HepG2 (cell line): ENCODE results near the gene CDKL2. TPM values are rescaled to one million over a fixed set of nuclear protein-coding genes. Genes with fewer than 3 reads are reported as not detected.

Experiments used
- ATAC-seq: fragments of 200-7000 bp; cut with Tn5 transposase; 3 replicates; pipeline ENCODE4 v1.9.1; 2020; ENCODE audit warnings: mild to moderate bottlenecking, moderate library complexity
- BruUV-seq: library from RNA; stranded (reverse); fragments of 400-500 nt; replicated peaks from 2 replicates; lab custom pipeline; 2021; lab: Mats Ljungman, UMichigan
- CTCF ChIA-PET: fragments of 300-600 bp; formaldehyde crosslinking; extraction: SDS; loops from one replicate; lab custom pipeline; 2021; ENCODE audit warnings: low total read pairs, inconsistent platforms, low intra/inter-chr PET ratio; lab: Yijun Ruan, JAX
- POLR2A ChIA-PET: fragments of 350-600 bp; sonication (Branson Sonifier 250); formaldehyde crosslinking; loops from one replicate; lab custom pipeline; 2020; ENCODE audit warnings: antibody characterized with exemption, inconsistent platforms; lab: Yijun Ruan, JAX
- DNase-seq: peaks from one replicate; pipeline ENCODE4 v3.0.0-alpha.2; 2015; ENCODE audit warnings: low spot score
- FAIRE-seq: peaks from 3 replicates; lab custom pipeline; 2011; peaks lifted over from hg19 to GRCh38; lab: Jason Lieb, UNC
- H2AFZ ChIP-seq: one replicate; pipeline ENCODE4 v1.6.1; 2011; ENCODE audit warnings: low read length, inconsistent platforms
- H3K27ac ChIP-seq: fragments of 300-600 bp; 3 replicates; pipeline ENCODE4 v1.8.0; 2011; ENCODE audit warnings: mixed run types, mild to moderate bottlenecking, mixed read lengths, low read length, inconsistent platforms; ENCODE audit not compliant: insufficient read depth; ENCODE audit errors: extremely low read length
- H3K27me3 ChIP-seq, 2 experiments: fragments of 200-600 bp in 1 of 2; 2 replicates in 1 of 2; 3 replicates in 1 of 2; pipeline versions ENCODE4 v1.6.0 to v1.8.0; 2011; ENCODE audit warnings: low read length in 2 of 2, mild to moderate bottlenecking in 2 of 2, moderate library complexity in 2 of 2, inconsistent platforms in 1 of 2; ENCODE audit not compliant: insufficient read depth in 2 of 2, control insufficient read depth in 1 of 2
- H3K36me3 ChIP-seq, 2 experiments: fragments of 200-600 bp in 1 of 2; replicated peaks in 1 of 2; 2 replicates in 1 of 2; 3 replicates in 1 of 2; pipeline versions ENCODE4 v1.5.1 to v1.8.0; 2011; ENCODE audit warnings: low read length in 2 of 2, inconsistent platforms in 1 of 2; ENCODE audit not compliant: insufficient read depth in 2 of 2, control insufficient read depth in 1 of 2
- H3K4me1 ChIP-seq: 2 replicates; pipeline ENCODE4 v1.5.1; 2012; ENCODE audit warnings: low read length, inconsistent platforms; ENCODE audit not compliant: insufficient read depth
- H3K4me2 ChIP-seq: 2 replicates; pipeline ENCODE4 v1.6.0; 2011; ENCODE audit warnings: low read depth, low read length, inconsistent platforms
- H3K4me3 ChIP-seq, 3 experiments: fragments of 200-600 bp in 1 of 3; sonication (generic), shearing (Covaris generic) in 1 of 3; replicated peaks in 1 of 3; 2 replicates each; pipeline ENCODE4 v1.5.1; 2011 to 2016; ENCODE audit warnings: low read length in 3 of 3, inconsistent platforms in 2 of 3, low read depth in 2 of 3, mild to moderate bottlenecking in 2 of 3, control low read depth in 1 of 3, mixed read lengths in 1 of 3; ENCODE audit not compliant: insufficient read depth in 1 of 3
- H3K79me2 ChIP-seq: one replicate; pipeline ENCODE4 v1.6.1; 2011; ENCODE audit warnings: low read length, inconsistent platforms; ENCODE audit not compliant: insufficient read depth
- H3K9ac ChIP-seq: 2 replicates; pipeline ENCODE4 v1.6.0; 2011; ENCODE audit warnings: mild to moderate bottlenecking, low read depth, low read length, inconsistent platforms; ENCODE audit not compliant: insufficient read depth
- H3K9me3 ChIP-seq: 2 replicates; pipeline ENCODE4 v1.5.1; 2012; ENCODE audit warnings: mild to moderate bottlenecking, low read length
- H4K20me1 ChIP-seq: 2 replicates; pipeline ENCODE4 v1.6.0; 2011; ENCODE audit warnings: inconsistent platforms, mild to moderate bottlenecking, low read length, moderate library complexity; ENCODE audit not compliant: insufficient read depth
- BATF2 ChIP-seq: sonication (generic); formaldehyde crosslinking; IDR thresholded peaks from 2 replicates; pipeline ENCODE4 v1.8.0; 2022; ENCODE audit warnings: mild to moderate bottlenecking, missing genetic modification reagents, moderate library complexity
- CBX2 ChIP-seq, 2 experiments: fragments of 200-600 bp in 1 of 2; sonication (generic); formaldehyde crosslinking in 1 of 2; IDR thresholded peaks; 2 replicates each; pipeline versions ENCODE4 v1.7.0 to v1.8.1; 2018 to 2022; ENCODE audit warnings: low read depth in 2 of 2, low read length in 1 of 2, mild to moderate bottlenecking in 1 of 2, missing genetic modification reagents in 1 of 2
- CENPX ChIP-seq: sonication (generic); formaldehyde crosslinking; IDR thresholded peaks from 2 replicates; pipeline ENCODE4 v1.9.0; 2021; ENCODE audit warnings: mild to moderate bottlenecking, missing genetic modification reagents, moderate library complexity
- NFE2L1 ChIP-seq: sonication (generic); formaldehyde crosslinking; IDR thresholded peaks from 2 replicates; pipeline ENCODE4 v1.4.0; 2020; ENCODE audit warnings: missing genetic modification reagents, mild to moderate bottlenecking, borderline replicate concordance
- NFKB2 ChIP-seq: sonication (generic); formaldehyde crosslinking; IDR thresholded peaks from 2 replicates; pipeline ENCODE4 v1.4.0; 2020; ENCODE audit warnings: missing genetic modification reagents, borderline replicate concordance
- PAF1 ChIP-seq: IDR thresholded peaks from 2 replicates; pipeline ENCODE4 v1.6.1; 2016; ENCODE audit warnings: missing genetic modification reagents, missing compliant biosample characterization
- SMAD9 ChIP-seq: sonication (generic); formaldehyde crosslinking; IDR thresholded peaks from 2 replicates; pipeline ENCODE4 v1.5.1; 2020; ENCODE audit warnings: mild to moderate bottlenecking, missing genetic modification reagents
- ZBTB3 ChIP-seq: sonication (generic); formaldehyde crosslinking; IDR thresholded peaks from 2 replicates; pipeline ENCODE4 v1.4.0; 2020; ENCODE audit warnings: low read depth, mild to moderate bottlenecking, moderate library complexity, missing genetic modification reagents, borderline replicate concordance
- ZBTB34 ChIP-seq: sonication (generic); formaldehyde crosslinking; IDR thresholded peaks from 2 replicates; pipeline ENCODE4 v1.8.0; 2022; ENCODE audit warnings: mild to moderate bottlenecking, missing genetic modification reagents
- ZMYM2 ChIP-seq: sonication (generic); formaldehyde crosslinking; IDR thresholded peaks from 2 replicates; pipeline ENCODE4 v1.8.0; 2022; ENCODE audit warnings: mild to moderate bottlenecking, missing genetic modification reagents
- ZNF260 ChIP-seq: sonication (generic); formaldehyde crosslinking; IDR thresholded peaks from 2 replicates; pipeline ENCODE4 v1.4.0; 2020; ENCODE audit warnings: missing genetic modification reagents, low read depth, mild to moderate bottlenecking, borderline replicate concordance
- ZNF30 ChIP-seq: sonication (generic); formaldehyde crosslinking; IDR thresholded peaks from 2 replicates; pipeline ENCODE4 v1.5.0; 2020; ENCODE audit warnings: mild to moderate bottlenecking, missing genetic modification reagents
- ZNF460 ChIP-seq: sonication (generic); formaldehyde crosslinking; IDR thresholded peaks from 2 replicates; pipeline ENCODE4 v1.5.1; 2020; ENCODE audit warnings: missing genetic modification reagents, mild to moderate bottlenecking, borderline replicate concordance
- ZNF614 ChIP-seq: IDR thresholded peaks from 2 replicates; pipeline ENCODE4 v1.6.1; 2018; ENCODE audit warnings: missing biosample characterization, missing genetic modification reagents, inconsistent platforms, borderline replicate concordance
- ZNF784 ChIP-seq: sonication (generic); formaldehyde crosslinking; IDR thresholded peaks from 2 replicates; pipeline ENCODE4 v1.5.1; 2020; ENCODE audit warnings: missing genetic modification reagents, mild to moderate bottlenecking, borderline replicate concordance
- ZNF841 ChIP-seq: sonication (generic); formaldehyde crosslinking; IDR thresholded peaks from 2 replicates; pipeline ENCODE4 v1.8.1; 2023; ENCODE audit warnings: missing genetic modification reagents, borderline replicate concordance
- WGBS: methylation state at CpG from one replicate; pipeline ENCODE4 v1.1.6; 2017; ENCODE audit warnings: low lambda C conversion rate; 5-methylcytosine and 5-hydroxymethylcytosine counted together
- in situ Hi-C: cut with HindIII; loops from 2 replicates; pipeline ENCODE4 v1.10.0; 2017; ENCODE audit warnings: low pct_unique_long_range_greater_than_20kb; ENCODE audit not compliant: extremely low pct_ligation_motif_present
- intact Hi-C: fragments of 100-400 bp; cut with micrococcal nuclease; formaldehyde crosslinking; loops from one replicate; pipeline ENCODE4 v1.10.0; 2022; ENCODE audit not compliant: unreplicated experiment
- polyA plus RNA-seq, 8 experiments: library from polyadenylated mRNA; depleted of rRNA in 3 of 8; stranded (reverse) in 7 of 8; unstranded in 1 of 8; fragments of >200 nt; fragmentation: Illumina TruSeq in 4 of 8; extraction: Trizol in 4 of 8; gene quantifications; 2 replicates each; pipeline versions ENCODE4 v1.2.1 to v1.2.3, GENCODE V29; 2011 to 2016; ENCODE audit warnings: low read depth in 4 of 8, missing spikeins in 1 of 8, mixed read lengths in 1 of 8; ENCODE audit not compliant: insufficient read depth in 1 of 8
- total RNA-seq, 5 experiments: library from RNA; depleted of rRNA; stranded (reverse); fragments of >200 nt; fragmentation: Illumina TruSeq; extraction: Trizol; gene quantifications; 2 replicates each; pipeline ENCODE4 v1.2.3, GENCODE V29; 2016; ENCODE audit warnings: low read depth in 1 of 5

Gene CDKL2
- total and polyA plus RNA-seq, 2 of the 13 experiments (the other 11 are each of a cell fraction or from before 2014, with no cell fraction given), result not detected

GRCh38 chr4:75662626-75663025, 32.3 kb upstream of the CDKL2 start:
- no peak overlapping the region for H3K4me3 ChIP-seq
- no peak for DNase-seq
- WGBS, result 96% methylated on average over 2 of the region's 2 CpGs
- no peak for TF ChIP-seq NFKB2 (CRISPR knock-in tag)
- TF ChIP-seq ZNF460 (CRISPR knock-in tag), result no peak
- TF ChIP-seq SMAD9 (CRISPR knock-in tag), result no peak
- TF ChIP-seq ZMYM2 (CRISPR knock-in tag), result no peak
- no peak for TF ChIP-seq CENPX (CRISPR knock-in tag)
- no peak for TF ChIP-seq ZNF260
- TF ChIP-seq CBX2 (IDR thresholded peaks at IDR 0.05; ENCODE audit: low read depth, low read length), result no peak
- no peak for TF ChIP-seq CBX2 (CRISPR knock-in tag; IDR thresholded peaks at IDR 0.05; ENCODE audit: low read depth)
- no peak for TF ChIP-seq ZNF841 (CRISPR knock-in tag)
- TF ChIP-seq ZNF784 (CRISPR knock-in tag), result no peak
- TF ChIP-seq PAF1 (CRISPR knock-in tag), result no peak
- no peak for TF ChIP-seq NFE2L1
- TF ChIP-seq ZNF614, result no peak
- TF ChIP-seq BATF2 (CRISPR knock-in tag), result no peak
- TF ChIP-seq ZBTB34 (CRISPR knock-in tag), result no peak
- no peak for TF ChIP-seq ZBTB3 (CRISPR knock-in tag)
- TF ChIP-seq ZNF30 (CRISPR knock-in tag), result no peak
- H3K9ac ChIP-seq, result no peak overlapping the region
- H3K36me3 ChIP-seq, result peaks cover 7 to 31% of the 10 kb centered on the region in 2 experiments
- no peaks in the 10 kb centered on the region for H3K27me3 ChIP-seq
- ChIA-PET CTCF (no interaction called here), POLR2A (no interaction called here)
- BruUV-seq, result no TSS peak
- no peaks in the 10 kb centered on the region for H3K9me3 ChIP-seq
- no peak overlapping the region for H2AFZ ChIP-seq
- in situ Hi-C loops (no loop called here), intact Hi-C loops (no loop called here)
- peaks cover 76% of the 10 kb centered on the region for H3K79me2 ChIP-seq
- H3K27ac ChIP-seq, result no peak overlapping the region
- ATAC-seq, result no peak
- H3K4me1 ChIP-seq, result peaks cover 35% of the 10 kb centered on the region
- H3K4me2 ChIP-seq, result no peak overlapping the region
- no peak for FAIRE-seq
- peaks cover 34% of the 10 kb centered on the region for H4K20me1 ChIP-seq
